Measurements from ENCODE around the gene CMTM2.

GRCh38 chr16:66534376-66534799 is 44.9 kb upstream of the CMTM2 start:
- TF ChIP-seq POLR2A (IDR thresholded peaks at IDR 0.05; ENCODE audit: extremely low read depth, insufficient read length): no peak
- no peak for TF ChIP-seq MAX (IDR thresholded peaks at IDR 0.05; ENCODE audit: low read depth, low read length)
- no peak for TF ChIP-seq CTCF (IDR thresholded peaks at IDR 0.05; ENCODE audit: low read depth, low read length)

All from NB4 (cell line).